PFSK-1 (cell line): ENCODE data around the gene ASPHD2.

Experiments used
- FOXP2 ChIP-seq: optimal IDR thresholded peaks from 2 replicates; pipeline ENCODE3; 2011; ENCODE audit warnings: borderline replicate concordance, control low read depth, inconsistent platforms; ENCODE audit not compliant: insufficient read depth; ENCODE audit errors: extremely low read length, extremely low read depth
- POLR2AphosphoS5 ChIP-seq: IDR thresholded peaks from 2 replicates; pipeline ENCODE4 v1.6.1; 2012; ENCODE audit warnings: low read depth, mild to moderate bottlenecking, control low read depth, low read length, moderate library complexity
- SIN3A ChIP-seq: IDR thresholded peaks from 2 replicates; pipeline ENCODE4 v1.6.1; 2012; ENCODE audit warnings: mild to moderate bottlenecking, low read length, moderate library complexity, borderline replicate concordance; ENCODE audit not compliant: insufficient read depth
- TAF1 ChIP-seq: IDR thresholded peaks from 2 replicates; pipeline ENCODE4 v1.6.1; 2012; ENCODE audit warnings: low read length, control low read depth, borderline replicate concordance; ENCODE audit not compliant: insufficient read depth
- TF ChIP-seq, protein P1 (sequence below), 2 experiments: IDR thresholded peaks; 2 replicates each; pipeline versions ENCODE4 v1.6.1 to v1.8.0; 2011 to 2012; ENCODE audit warnings: low read depth in 2 of 2, low read length in 2 of 2, control low read depth in 1 of 2, inconsistent platforms in 1 of 2, mild to moderate bottlenecking in 1 of 2, moderate library complexity in 1 of 2; ENCODE audit not compliant: insufficient read depth in 1 of 2

ASPHD2 gene

DNA sequence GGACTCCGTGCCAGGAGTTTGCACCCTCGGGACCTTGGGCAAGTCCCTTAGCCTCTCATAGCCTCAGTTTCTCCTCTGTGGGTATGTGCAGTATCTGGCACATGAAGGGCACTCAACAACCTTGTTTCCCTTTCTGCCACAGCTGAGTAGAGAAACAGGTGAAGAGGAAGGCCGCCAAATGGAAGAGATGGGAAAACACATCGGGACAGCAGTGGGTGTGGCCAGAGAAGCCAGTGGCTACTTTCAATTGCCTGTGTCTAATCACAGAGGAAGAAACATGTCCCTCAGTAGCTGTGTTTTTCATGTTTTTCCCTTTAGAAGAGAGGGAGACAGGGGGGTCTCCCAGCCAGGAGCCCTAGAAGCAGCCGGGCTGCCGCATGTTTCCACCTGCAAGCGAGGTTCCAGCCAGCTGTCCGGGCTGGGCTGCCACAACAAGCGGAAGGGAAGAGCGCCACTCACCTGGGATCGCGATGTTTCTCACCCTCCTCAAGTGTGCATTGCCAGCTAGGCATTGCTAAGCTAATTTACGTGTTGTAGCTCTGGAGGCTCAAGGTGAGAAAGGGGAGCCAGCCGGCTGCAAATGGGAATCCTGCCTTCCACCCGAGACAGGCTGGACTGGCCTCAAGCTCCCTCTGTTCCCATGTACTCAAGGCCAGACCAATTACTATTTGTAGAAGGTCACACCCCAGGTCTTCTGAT is 16.7 kb downstream of the ASPHD2 start:
- TF ChIP-seq POLR2AphosphoS5 (no peak), FOXP2 (no peak), SIN3A (no peak), TAF1 (no peak)
- TF ChIP-seq, protein P1, sequence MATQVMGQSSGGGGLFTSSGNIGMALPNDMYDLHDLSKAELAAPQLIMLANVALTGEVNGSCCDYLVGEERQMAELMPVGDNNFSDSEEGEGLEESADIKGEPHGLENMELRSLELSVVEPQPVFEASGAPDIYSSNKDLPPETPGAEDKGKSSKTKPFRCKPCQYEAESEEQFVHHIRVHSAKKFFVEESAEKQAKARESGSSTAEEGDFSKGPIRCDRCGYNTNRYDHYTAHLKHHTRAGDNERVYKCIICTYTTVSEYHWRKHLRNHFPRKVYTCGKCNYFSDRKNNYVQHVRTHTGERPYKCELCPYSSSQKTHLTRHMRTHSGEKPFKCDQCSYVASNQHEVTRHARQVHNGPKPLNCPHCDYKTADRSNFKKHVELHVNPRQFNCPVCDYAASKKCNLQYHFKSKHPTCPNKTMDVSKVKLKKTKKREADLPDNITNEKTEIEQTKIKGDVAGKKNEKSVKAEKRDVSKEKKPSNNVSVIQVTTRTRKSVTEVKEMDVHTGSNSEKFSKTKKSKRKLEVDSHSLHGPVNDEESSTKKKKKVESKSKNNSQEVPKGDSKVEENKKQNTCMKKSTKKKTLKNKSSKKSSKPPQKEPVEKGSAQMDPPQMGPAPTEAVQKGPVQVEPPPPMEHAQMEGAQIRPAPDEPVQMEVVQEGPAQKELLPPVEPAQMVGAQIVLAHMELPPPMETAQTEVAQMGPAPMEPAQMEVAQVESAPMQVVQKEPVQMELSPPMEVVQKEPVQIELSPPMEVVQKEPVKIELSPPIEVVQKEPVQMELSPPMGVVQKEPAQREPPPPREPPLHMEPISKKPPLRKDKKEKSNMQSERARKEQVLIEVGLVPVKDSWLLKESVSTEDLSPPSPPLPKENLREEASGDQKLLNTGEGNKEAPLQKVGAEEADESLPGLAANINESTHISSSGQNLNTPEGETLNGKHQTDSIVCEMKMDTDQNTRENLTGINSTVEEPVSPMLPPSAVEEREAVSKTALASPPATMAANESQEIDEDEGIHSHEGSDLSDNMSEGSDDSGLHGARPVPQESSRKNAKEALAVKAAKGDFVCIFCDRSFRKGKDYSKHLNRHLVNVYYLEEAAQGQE (IDR thresholded peaks at IDR 0.05; ENCODE audit: insufficient read depth in 1 of 2, low read depth in 2 of 2, low read length in 2 of 2) = no peak

DNA sequence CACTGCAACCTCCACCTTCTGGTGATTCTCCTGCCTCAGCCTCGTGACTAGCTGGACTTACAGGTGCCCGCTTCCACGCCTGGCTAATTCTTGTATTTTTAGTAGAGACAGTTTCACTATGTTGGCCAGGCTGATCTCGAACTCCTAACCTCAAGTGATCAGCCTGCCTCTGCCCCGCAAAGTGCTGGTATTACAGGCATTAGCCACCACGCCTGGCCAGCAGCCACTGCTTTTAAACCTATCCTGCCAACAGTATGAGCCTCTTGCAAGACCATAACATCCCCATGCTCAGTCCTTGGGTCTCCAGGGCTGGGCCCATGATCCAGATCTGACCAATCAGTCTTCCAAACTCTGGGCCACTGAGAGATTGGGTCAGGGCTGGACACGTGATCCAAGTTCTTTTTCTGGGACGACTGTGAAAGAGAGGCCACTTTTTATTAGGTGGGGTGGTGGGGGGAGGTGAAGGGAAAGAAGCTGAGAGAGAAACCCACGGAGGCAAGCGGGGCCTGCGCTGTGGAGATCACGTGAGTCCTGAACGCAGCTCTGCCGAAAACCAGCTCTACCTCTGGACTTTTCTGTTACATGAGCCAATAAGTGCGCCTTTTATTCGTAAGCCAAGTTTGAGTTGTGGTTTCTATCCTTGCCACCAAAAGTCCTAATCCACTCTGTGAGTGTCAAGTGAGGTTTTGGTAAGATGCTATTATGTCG is 17.9 kb downstream of the ASPHD2 start:
- TF ChIP-seq, protein P1 (IDR thresholded peaks at IDR 0.05; ENCODE audit: insufficient read depth in 1 of 2, low read depth in 2 of 2, low read length in 2 of 2) = no peak
- no peak for TF ChIP-seq SIN3A
- no peak for TF ChIP-seq POLR2AphosphoS5
- TF ChIP-seq TAF1 = no peak
- TF ChIP-seq FOXP2 = no peak

DNA sequence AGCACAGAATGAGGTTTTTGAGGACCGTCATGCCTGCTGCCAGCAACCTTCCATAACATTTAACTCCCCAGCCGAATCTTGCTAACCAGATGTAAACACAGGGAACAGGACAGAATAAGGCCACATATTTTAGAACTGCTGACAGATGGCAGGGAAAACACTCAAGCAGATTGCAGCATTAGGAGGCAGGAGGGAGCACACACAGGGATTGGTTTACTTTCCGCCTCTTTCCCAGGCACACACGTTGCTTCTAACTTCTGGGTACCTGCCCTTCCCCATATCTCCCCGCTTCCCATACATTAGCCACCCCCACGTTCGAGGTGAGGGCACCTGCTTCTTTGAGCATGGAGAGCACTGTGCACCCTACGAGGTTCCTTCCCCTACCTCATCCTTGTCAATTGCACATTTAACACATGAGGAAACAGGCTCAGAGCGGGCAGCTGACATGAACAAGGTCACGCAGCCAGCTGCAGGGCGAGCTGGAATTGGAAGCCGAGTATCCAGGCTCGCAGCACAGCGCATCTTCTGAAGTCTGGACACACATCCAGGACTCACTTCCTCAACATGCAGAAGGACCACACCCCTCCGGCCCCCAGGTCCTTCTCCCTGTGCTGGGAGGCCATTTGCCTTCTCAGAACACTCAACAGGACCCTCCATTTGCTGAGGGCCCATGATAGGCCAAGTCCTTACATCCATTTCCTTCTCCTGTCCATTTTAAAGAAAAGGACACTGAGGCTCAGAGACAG is 18.7 kb downstream of the ASPHD2 start:
- TF ChIP-seq SIN3A = no peak
- no peak for TF ChIP-seq TAF1
- no peak for TF ChIP-seq FOXP2
- TF ChIP-seq POLR2AphosphoS5 = no peak
- TF ChIP-seq, protein P1 (IDR thresholded peaks at IDR 0.05; ENCODE audit: insufficient read depth in 1 of 2, low read depth in 2 of 2, low read length in 2 of 2) = no peak

DNA sequence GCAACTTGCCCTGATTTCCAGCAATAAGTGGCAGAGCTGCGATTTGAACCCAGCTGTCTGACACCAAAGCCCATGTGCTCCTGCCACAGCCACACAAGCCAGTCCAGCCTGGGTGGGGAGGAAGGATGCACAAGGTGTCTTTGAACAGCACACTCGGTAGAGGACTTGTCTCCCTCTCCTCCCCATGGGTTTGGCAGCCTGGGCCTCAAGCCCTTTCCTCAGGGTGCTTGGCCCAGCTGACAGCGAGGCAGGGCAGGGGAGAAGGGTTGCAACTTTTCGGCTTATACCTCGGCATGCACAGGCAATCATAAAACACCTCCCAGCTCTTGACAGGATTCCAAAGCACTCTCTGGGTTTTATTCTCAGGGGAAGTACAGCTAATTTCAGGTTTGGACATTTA is 19.3 kb downstream of the ASPHD2 start:
- TF ChIP-seq, protein P1 (IDR thresholded peaks at IDR 0.05; ENCODE audit: insufficient read depth in 1 of 2, low read depth in 2 of 2, low read length in 2 of 2) = no peak
- TF ChIP-seq FOXP2 (no peak), POLR2AphosphoS5 (no peak), TAF1 (no peak), SIN3A (no peak)
